K562 (cell line): ENCODE measurements around the gene MEX3A. TPM values are rescaled to one million over a fixed set of nuclear protein-coding genes. Genes with fewer than 3 reads are reported as not detected.

Source experiments
- ZFP1 ChIP-seq: fragments of 450-650 bp; formaldehyde crosslinking; IDR thresholded peaks from 2 replicates; pipeline ENCODE4 v1.4.0; 2020; ENCODE audit warnings: mild to moderate bottlenecking, mixed read lengths
- ZFP36 ChIP-seq: fragments of 150-350 bp; IDR thresholded peaks from 2 replicates; pipeline ENCODE4 v1.6.1; 2018; ENCODE audit warnings: low read length, low read depth; ENCODE audit not compliant: partially characterized antibody
- polyA plus RNA-seq, 8 experiments: library from polyadenylated mRNA; depleted of rRNA in 4 of 8; stranded (reverse) in 5 of 8; unstranded in 3 of 8; fragments of >200 nt; fragmentation: Nextera tagmentation in 2 of 8; fragmentation: Illumina TruSeq in 1 of 8; extraction: Ambion mirVana in 2 of 8; extraction: Trizol in 1 of 8; gene quantifications; 2 replicates each; pipeline versions ENCODE4 v1.2.1 to v1.2.3, GENCODE V29; 2011 to 2014; ENCODE audit warnings: inconsistent platforms in 1 of 8, missing spikeins in 1 of 8
- total RNA-seq, 7 experiments: library from RNA; depleted of rRNA in 6 of 7; stranded (reverse); fragments of >200 nt in 6 of 7; fragmentation: Illumina TruSeq in 2 of 7; extraction: Trizol in 2 of 7; gene quantifications; 2 replicates each; pipeline versions ENCODE4 v1.2.1 to v1.2.3, GENCODE V29; 2011 to 2021; ENCODE audit warnings: low replicate concordance in 1 of 7
- TF ChIP-seq, protein P1 (sequence below), 2 experiments: fragments of 450-650 bp; formaldehyde crosslinking in 1 of 2; IDR thresholded peaks; 2 replicates each; pipeline versions ENCODE4 v1.4.0 to v1.6.1; 2014 to 2020; ENCODE audit warnings: mild to moderate bottlenecking in 2 of 2, borderline replicate concordance in 1 of 2, low read depth in 1 of 2
- TF ChIP-seq, protein P2 (sequence below), 3 experiments: fragments of 200-800 bp in 1 of 3; sonication (Bioruptor generic) in 1 of 3; sonication (generic) in 1 of 3; formaldehyde crosslinking in 1 of 3; IDR thresholded peaks; 2 replicates each; pipeline versions ENCODE4 v1.6.1 to v1.8.0; 2016 to 2022; ENCODE audit warnings: mild to moderate bottlenecking in 2 of 3, missing compliant biosample characterization in 2 of 3, missing genetic modification characterization in 2 of 3, missing genetic modification reagents in 1 of 3
- TF ChIP-seq, protein P3 (sequence below): sonication (generic); formaldehyde crosslinking; IDR thresholded peaks from 2 replicates; pipeline ENCODE4 v1.8.0; 2023; ENCODE audit warnings: mild to moderate bottlenecking, missing genetic modification reagents
- TF ChIP-seq, protein P4 (sequence below): fragments of 450-650 bp; formaldehyde crosslinking; IDR thresholded peaks from 2 replicates; pipeline ENCODE4 v1.4.0; 2022; ENCODE audit warnings: missing genetic modification characterization

Gene MEX3A
- total and polyA plus RNA-seq, 9 of the 15 experiments (the other 6 are each of a cell fraction or from before 2014, with no cell fraction given), result 0.36 to 13.7 (median 5.2) TPM

DNA sequence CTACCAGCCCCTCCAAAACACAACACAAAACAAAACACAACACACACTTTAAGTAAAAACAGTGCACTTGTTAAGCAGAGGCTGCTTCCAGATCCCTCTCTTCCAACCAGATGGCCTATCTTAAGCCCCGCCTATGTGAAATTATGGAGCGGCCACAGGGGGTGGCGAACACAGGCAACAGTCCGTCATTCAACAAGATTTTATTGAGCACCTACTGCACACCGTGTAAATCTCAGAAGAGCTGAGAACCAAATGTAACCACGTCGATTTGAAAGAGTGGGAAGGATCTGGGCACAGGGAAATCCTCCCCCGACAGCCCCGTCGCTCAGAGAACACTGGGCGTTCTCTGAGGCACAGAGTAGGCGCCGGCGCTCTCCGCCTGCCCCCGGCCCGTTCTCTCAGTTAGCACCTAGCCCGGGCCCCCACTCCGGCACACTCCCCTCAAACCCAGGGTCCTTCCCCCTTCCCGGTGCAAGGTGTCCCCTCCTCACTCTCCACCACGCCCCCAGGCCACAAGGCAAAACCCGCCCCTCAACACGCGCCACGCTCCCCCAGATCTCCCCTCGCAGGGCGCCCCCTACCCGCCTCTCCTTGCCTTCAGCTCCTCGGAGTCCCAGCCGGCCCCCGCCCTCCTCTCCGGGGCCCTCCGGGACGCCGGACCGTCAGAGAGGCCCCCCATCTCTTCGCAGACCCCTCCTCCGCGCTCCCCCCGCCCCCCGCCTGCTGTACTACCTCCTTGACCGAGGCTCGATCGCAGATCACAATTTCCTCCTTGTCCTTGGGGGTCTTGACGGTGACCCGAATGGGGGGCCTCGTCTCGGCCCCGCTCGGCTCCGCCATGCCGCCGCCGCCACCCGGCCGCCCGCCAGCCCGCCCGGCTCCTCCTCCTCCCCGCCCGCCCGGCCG, 29.1 kb downstream of the MEX3A start (continued):
- TF ChIP-seq, protein P1, sequence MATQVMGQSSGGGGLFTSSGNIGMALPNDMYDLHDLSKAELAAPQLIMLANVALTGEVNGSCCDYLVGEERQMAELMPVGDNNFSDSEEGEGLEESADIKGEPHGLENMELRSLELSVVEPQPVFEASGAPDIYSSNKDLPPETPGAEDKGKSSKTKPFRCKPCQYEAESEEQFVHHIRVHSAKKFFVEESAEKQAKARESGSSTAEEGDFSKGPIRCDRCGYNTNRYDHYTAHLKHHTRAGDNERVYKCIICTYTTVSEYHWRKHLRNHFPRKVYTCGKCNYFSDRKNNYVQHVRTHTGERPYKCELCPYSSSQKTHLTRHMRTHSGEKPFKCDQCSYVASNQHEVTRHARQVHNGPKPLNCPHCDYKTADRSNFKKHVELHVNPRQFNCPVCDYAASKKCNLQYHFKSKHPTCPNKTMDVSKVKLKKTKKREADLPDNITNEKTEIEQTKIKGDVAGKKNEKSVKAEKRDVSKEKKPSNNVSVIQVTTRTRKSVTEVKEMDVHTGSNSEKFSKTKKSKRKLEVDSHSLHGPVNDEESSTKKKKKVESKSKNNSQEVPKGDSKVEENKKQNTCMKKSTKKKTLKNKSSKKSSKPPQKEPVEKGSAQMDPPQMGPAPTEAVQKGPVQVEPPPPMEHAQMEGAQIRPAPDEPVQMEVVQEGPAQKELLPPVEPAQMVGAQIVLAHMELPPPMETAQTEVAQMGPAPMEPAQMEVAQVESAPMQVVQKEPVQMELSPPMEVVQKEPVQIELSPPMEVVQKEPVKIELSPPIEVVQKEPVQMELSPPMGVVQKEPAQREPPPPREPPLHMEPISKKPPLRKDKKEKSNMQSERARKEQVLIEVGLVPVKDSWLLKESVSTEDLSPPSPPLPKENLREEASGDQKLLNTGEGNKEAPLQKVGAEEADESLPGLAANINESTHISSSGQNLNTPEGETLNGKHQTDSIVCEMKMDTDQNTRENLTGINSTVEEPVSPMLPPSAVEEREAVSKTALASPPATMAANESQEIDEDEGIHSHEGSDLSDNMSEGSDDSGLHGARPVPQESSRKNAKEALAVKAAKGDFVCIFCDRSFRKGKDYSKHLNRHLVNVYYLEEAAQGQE (IDR thresholded peaks at IDR 0.05; ENCODE audit: borderline replicate concordance), result no peak
- TF ChIP-seq, protein P1 (CRISPR knock-in tag; IDR thresholded peaks at IDR 0.05; ENCODE audit: low read depth), result 0 out of 2 replicates have a peak, but pooled peaks have one; percentile 13
- TF ChIP-seq, protein P2, sequence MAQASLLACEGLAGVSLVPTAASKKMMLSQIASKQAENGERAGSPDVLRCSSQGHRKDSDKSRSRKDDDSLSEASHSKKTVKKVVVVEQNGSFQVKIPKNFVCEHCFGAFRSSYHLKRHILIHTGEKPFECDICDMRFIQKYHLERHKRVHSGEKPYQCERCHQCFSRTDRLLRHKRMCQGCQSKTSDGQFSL (CRISPR knock-in tag; IDR thresholded peaks at IDR 0.05), result peak; percentile 55; the same call in 1 of the 2 replicates
- TF ChIP-seq, protein P2 (tag; IDR thresholded peaks at IDR 0.05), result no peak
- TF ChIP-seq, protein P3, sequence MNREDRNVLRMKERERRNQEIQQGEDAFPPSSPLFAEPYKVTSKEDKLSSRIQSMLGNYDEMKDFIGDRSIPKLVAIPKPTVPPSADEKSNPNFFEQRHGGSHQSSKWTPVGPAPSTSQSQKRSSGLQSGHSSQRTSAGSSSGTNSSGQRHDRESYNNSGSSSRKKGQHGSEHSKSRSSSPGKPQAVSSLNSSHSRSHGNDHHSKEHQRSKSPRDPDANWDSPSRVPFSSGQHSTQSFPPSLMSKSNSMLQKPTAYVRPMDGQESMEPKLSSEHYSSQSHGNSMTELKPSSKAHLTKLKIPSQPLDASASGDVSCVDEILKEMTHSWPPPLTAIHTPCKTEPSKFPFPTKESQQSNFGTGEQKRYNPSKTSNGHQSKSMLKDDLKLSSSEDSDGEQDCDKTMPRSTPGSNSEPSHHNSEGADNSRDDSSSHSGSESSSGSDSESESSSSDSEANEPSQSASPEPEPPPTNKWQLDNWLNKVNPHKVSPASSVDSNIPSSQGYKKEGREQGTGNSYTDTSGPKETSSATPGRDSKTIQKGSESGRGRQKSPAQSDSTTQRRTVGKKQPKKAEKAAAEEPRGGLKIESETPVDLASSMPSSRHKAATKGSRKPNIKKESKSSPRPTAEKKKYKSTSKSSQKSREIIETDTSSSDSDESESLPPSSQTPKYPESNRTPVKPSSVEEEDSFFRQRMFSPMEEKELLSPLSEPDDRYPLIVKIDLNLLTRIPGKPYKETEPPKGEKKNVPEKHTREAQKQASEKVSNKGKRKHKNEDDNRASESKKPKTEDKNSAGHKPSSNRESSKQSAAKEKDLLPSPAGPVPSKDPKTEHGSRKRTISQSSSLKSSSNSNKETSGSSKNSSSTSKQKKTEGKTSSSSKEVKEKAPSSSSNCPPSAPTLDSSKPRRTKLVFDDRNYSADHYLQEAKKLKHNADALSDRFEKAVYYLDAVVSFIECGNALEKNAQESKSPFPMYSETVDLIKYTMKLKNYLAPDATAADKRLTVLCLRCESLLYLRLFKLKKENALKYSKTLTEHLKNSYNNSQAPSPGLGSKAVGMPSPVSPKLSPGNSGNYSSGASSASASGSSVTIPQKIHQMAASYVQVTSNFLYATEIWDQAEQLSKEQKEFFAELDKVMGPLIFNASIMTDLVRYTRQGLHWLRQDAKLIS (CRISPR knock-in tag), result no peak
- TF ChIP-seq ZFP1 (CRISPR knock-in tag) (no peak), ZFP36 (peak; percentile 62)
- TF ChIP-seq, protein P4, sequence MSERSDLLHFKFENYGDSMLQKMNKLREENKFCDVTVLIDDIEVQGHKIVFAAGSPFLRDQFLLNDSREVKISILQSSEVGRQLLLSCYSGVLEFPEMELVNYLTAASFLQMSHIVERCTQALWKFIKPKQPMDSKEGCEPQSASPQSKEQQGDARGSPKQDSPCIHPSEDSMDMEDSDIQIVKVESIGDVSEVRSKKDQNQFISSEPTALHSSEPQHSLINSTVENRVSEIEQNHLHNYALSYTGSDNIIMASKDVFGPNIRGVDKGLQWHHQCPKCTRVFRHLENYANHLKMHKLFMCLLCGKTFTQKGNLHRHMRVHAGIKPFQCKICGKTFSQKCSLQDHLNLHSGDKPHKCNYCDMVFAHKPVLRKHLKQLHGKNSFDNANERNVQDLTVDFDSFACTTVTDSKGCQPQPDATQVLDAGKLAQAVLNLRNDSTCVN (CRISPR knock-in tag), result 0 out of 2 replicates have a peak, but pooled peaks have one; percentile 55
